GM10847 (cell line): ENCODE results near the gene CYB5RL.

Experiments used
- POLR2A ChIP-seq: IDR thresholded peaks from 2 replicates; pipeline ENCODE4 v1.6.1; 2011; ENCODE audit not compliant: insufficient read length; ENCODE audit errors: extremely low read depth

Gene CYB5RL

GRCh38 chr1:54176621-54177327 is 23.1 kb downstream of the CYB5RL start:
- TF ChIP-seq POLR2A = no peak

- TF ChIP-seq POLR2A = no peak
These were observed 25.7 kb downstream of the CYB5RL start for GRCh38 chr1:54174106-54174505.

GRCh38 chr1:54173681-54174080 is 26.1 kb downstream of the CYB5RL start:
- no peak for TF ChIP-seq POLR2A

- TF ChIP-seq POLR2A = no peak
These were observed 26.9 kb downstream of the CYB5RL start for GRCh38 chr1:54172614-54173599.

GRCh38 chr1:54171606-54172005 is 28.2 kb downstream of the CYB5RL start:
- TF ChIP-seq POLR2A = no peak

GRCh38 chr1:54171016-54171415 is 28.8 kb downstream of the CYB5RL start:
- no peak for TF ChIP-seq POLR2A

GRCh38 chr1:54169068-54169467 is 30.8 kb downstream of the CYB5RL start:
- TF ChIP-seq POLR2A = no peak

- TF ChIP-seq POLR2A = no peak
These were observed 31.4 kb downstream of the CYB5RL start for GRCh38 chr1:54168206-54168965.

GRCh38 chr1:54167422-54168139 is 32.2 kb downstream of the CYB5RL start:
- no peak for TF ChIP-seq POLR2A

- no peak for TF ChIP-seq POLR2A
These were observed 34.7 kb downstream of the CYB5RL start for GRCh38 chr1:54165146-54165545.

- TF ChIP-seq POLR2A = no peak
These were observed 36.3 kb downstream of the CYB5RL start for GRCh38 chr1:54163573-54163972.

- TF ChIP-seq POLR2A = no peak
These were observed 36.8 kb downstream of the CYB5RL start for GRCh38 chr1:54163051-54163450.

GRCh38 chr1:54161495-54162168 is 38.2 kb downstream of the CYB5RL start:
- TF ChIP-seq POLR2A = no peak

- TF ChIP-seq POLR2A = no peak
These were observed 39.5 kb downstream of the CYB5RL start for GRCh38 chr1:54160351-54160750.
